Upper lobe of left lung (tissue), 4 donors: ENCODE data around the gene ABCC8.

ENCODE experiments used
- CTCF ChIP-seq, 6 experiments: fragments of 450-650 bp in 4 of 6; fragments of 200-600 bp in 2 of 6; sonication (generic) in 2 of 6; IDR thresholded peaks; one replicate each; pipeline ENCODE4 v1.5.1; 2016 to 2019; ENCODE audit warnings: antibody characterized with exemption in 6 of 6
- POLR2A ChIP-seq, 4 donors: fragments of 450-650 bp; IDR thresholded peaks; one replicate each; pipeline ENCODE4 v1.5.1; 2016 to 2017; ENCODE audit warnings: antibody characterized with exemption in 4 of 4, mild to moderate bottlenecking in 2 of 4

GRCh38 chr11:17478070-17478469 is 1.4 kb upstream of the ABCC8 start:
- TF ChIP-seq CTCF (IDR thresholded peaks at IDR 0.05), result no peak
- TF ChIP-seq POLR2A (IDR thresholded peaks at IDR 0.05), result no peak
